OCI-LY7 (cell line): ENCODE data around the gene ATF7. TPM values are rescaled to one million over a fixed set of nuclear protein-coding genes. Genes with fewer than 3 reads are reported as not detected.

Experiments used
- BruUV-seq: library from RNA; stranded (reverse); fragments of 400-500 nt; replicated peaks from 2 replicates; lab custom pipeline; 2021; lab: Mats Ljungman, UMichigan
- CTCF ChIA-PET: fragments of 300-600 bp; sonication (Branson Sonifier 250); formaldehyde crosslinking; loops from one replicate; lab custom pipeline; 2022; ENCODE audit warnings: antibody characterized with exemption; ENCODE audit not compliant: unreplicated experiment; lab: Charles Lee
- POLR2A ChIA-PET: fragments of 300-600 bp; sonication (Branson Sonifier 250); formaldehyde crosslinking; loops from one replicate; lab custom pipeline; 2022; ENCODE audit warnings: antibody characterized with exemption; lab: Charles Lee
- DNase-seq: peaks from one replicate; pipeline ENCODE4 v3.0.0-alpha.2; 2015; ENCODE audit warnings: low spot score
- H2AFZ ChIP-seq: fragments of 200-600 bp; sonication (generic), shearing (Covaris generic); 2 replicates; pipeline ENCODE4 v1.6.1; 2014; ENCODE audit warnings: mild to moderate bottlenecking, antibody characterized with exemption, low read length, moderate library complexity
- H3K27ac ChIP-seq: fragments of 200-600 bp; sonication (generic); 2 replicates; pipeline ENCODE4 v1.5.1; 2014; ENCODE audit warnings: mixed run types, low read depth, mild to moderate bottlenecking, moderate library complexity, low read length, inconsistent platforms; ENCODE audit not compliant: poor library complexity, severe bottlenecking
- H3K36me3 ChIP-seq: fragments of 200-600 bp; sonication (generic); 2 replicates; pipeline ENCODE4 v1.6.1; 2014; ENCODE audit warnings: mild to moderate bottlenecking, antibody characterized with exemption, low read length, moderate library complexity, mixed read lengths; ENCODE audit not compliant: insufficient read depth
- H3K4me1 ChIP-seq: fragments of 200-600 bp; sonication (generic); 2 replicates; pipeline ENCODE4 v1.5.1; 2014; ENCODE audit warnings: mild to moderate bottlenecking, low read length; ENCODE audit not compliant: insufficient read depth, poor library complexity, severe bottlenecking
- H3K4me2 ChIP-seq: fragments of 200-600 bp; sonication (generic); 2 replicates; pipeline ENCODE4 v1.6.1; 2014; ENCODE audit warnings: mild to moderate bottlenecking, low read length
- H3K4me3 ChIP-seq: fragments of 200-600 bp; sonication (generic); 2 replicates; pipeline ENCODE4 v1.5.1; 2014; ENCODE audit warnings: mild to moderate bottlenecking, low read depth, low read length; ENCODE audit not compliant: poor library complexity, severe bottlenecking
- H3K79me2 ChIP-seq: fragments of 200-600 bp; sonication (generic); 2 replicates; pipeline ENCODE4 v1.6.1; 2016; ENCODE audit warnings: low read depth, mild to moderate bottlenecking, low read length, moderate library complexity, mixed read lengths; ENCODE audit not compliant: insufficient read depth
- H3K9me2 ChIP-seq: fragments of 200-600 bp; sonication (generic); 2 replicates; pipeline ENCODE4 v1.6.1; 2016; ENCODE audit warnings: mild to moderate bottlenecking, low read length, mixed read lengths; ENCODE audit not compliant: insufficient read depth
- H3K9me3 ChIP-seq: fragments of 200-600 bp; sonication (generic); 2 replicates; pipeline ENCODE4 v1.6.1; 2014; ENCODE audit warnings: mild to moderate bottlenecking, mixed run types, low read length, mixed read lengths
- H4K20me1 ChIP-seq: fragments of 200-600 bp; sonication (generic); 2 replicates; pipeline ENCODE4 v1.6.1; 2014; ENCODE audit warnings: mild to moderate bottlenecking, antibody characterized with exemption, low read length, moderate library complexity, mixed read lengths; ENCODE audit not compliant: insufficient read depth
- CTCF ChIP-seq: fragments of 200-600 bp; sonication (generic); conservative IDR thresholded peaks from 2 replicates; pipeline ENCODE4 v1.5.1; 2014; ENCODE audit warnings: mild to moderate bottlenecking, antibody characterized with exemption, low read length, moderate library complexity, mixed read lengths
- EZH2phosphoT487 ChIP-seq: fragments of 200-600 bp; sonication (generic); IDR thresholded peaks from 2 replicates; pipeline ENCODE4 v1.6.1; 2018; ENCODE audit warnings: low read depth, borderline replicate concordance, mild to moderate bottlenecking, mixed run types, antibody characterized with exemption, low read length, moderate library complexity, mixed read lengths
- intact Hi-C: fragments of 100-400 bp; cut with micrococcal nuclease; formaldehyde crosslinking; loops from one replicate; pipeline ENCODE4 v1.10.0; 2022; ENCODE audit not compliant: unreplicated experiment
- total RNA-seq, 2 experiments: library from RNA; depleted of rRNA in 1 of 2; stranded (reverse); fragments of >200 nt in 1 of 2; shearing (Covaris generic) in 1 of 2; gene quantifications; 2 replicates each; pipeline ENCODE4 v1.2.3, GENCODE V29; 2014 to 2022

Gene ATF7
- total RNA-seq, 2 experiments from 2014 or later, result 6.8 to 23.2 TPM

GRCh38 chr12:53585448-53586125 is 40.6 kb downstream of the ATF7 start:
- Histone ChIP-seq H3K4me3 (no peak overlapping the region), H3K4me1 (no peaks in the 10 kb centered on the region), H3K79me2 (no peaks in the 10 kb centered on the region), H4K20me1 (no peaks in the 10 kb centered on the region), H3K4me2 (no peak overlapping the region), H3K9me2 (no peaks in the 10 kb centered on the region), H2AFZ (no peak overlapping the region), H3K36me3 (no peaks in the 10 kb centered on the region), H3K9me3 (no peaks in the 10 kb centered on the region), H3K27ac (no peak overlapping the region)
- CTCF ChIA-PET, result no interaction called here
- no TSS peak for BruUV-seq
- POLR2A ChIA-PET, result interaction anchor here (0.7 to 1.0 kb wide), 2 partner anchors 39 to 68 kb away, joined by 3 read pairs; no protein-coding TSS in a partner anchor
- no peak for DNase-seq
- TF ChIP-seq EZH2phosphoT487 (no peak), CTCF (no peak)
- intact Hi-C loops, result no loop called here

GRCh38 chr12:53579545-53579955 is 46.6 kb downstream of the ATF7 start:
- no peaks in the 10 kb centered on the region for H4K20me1 ChIP-seq
- no peaks in the 10 kb centered on the region for H3K4me1 ChIP-seq
- H3K27ac ChIP-seq, result no peak overlapping the region
- DNase-seq, result no peak
- no peak overlapping the region for H2AFZ ChIP-seq
- ChIA-PET POLR2A (interaction anchor here (0.7 to 1.2 kb wide), 2 partner anchors 7 to 28 kb away, joined by 4 read pairs; no protein-coding TSS in a partner anchor), CTCF (no interaction called here)
- no TSS peak for BruUV-seq
- H3K4me2 ChIP-seq, result no peak overlapping the region
- no peaks in the 10 kb centered on the region for H3K36me3 ChIP-seq
- H3K9me3 ChIP-seq, result no peaks in the 10 kb centered on the region
- no peaks in the 10 kb centered on the region for H3K79me2 ChIP-seq
- intact Hi-C loops, result no loop called here
- TF ChIP-seq CTCF, result no peak
- no peak for TF ChIP-seq EZH2phosphoT487
- H3K9me2 ChIP-seq, result no peaks in the 10 kb centered on the region
- no peak overlapping the region for H3K4me3 ChIP-seq

- no peaks in the 10 kb centered on the region for H3K36me3 ChIP-seq
- H2AFZ ChIP-seq, result no peak overlapping the region
- no peak overlapping the region for H3K27ac ChIP-seq
- no peaks in the 10 kb centered on the region for H3K4me1 ChIP-seq
- H3K9me3 ChIP-seq, result no peaks in the 10 kb centered on the region
- no peaks in the 10 kb centered on the region for H4K20me1 ChIP-seq
- H3K4me2 ChIP-seq, result no peak overlapping the region
- ChIA-PET POLR2A (interaction anchor here (0.6 to 0.7 kb wide), 2 partner anchors 192 to 274 kb away, joined by 4 to 6 read pairs; no protein-coding TSS in a partner anchor), CTCF (no interaction called here)
- BruUV-seq, result no TSS peak
- no peaks in the 10 kb centered on the region for H3K9me2 ChIP-seq
- no peak for DNase-seq
- no peak for TF ChIP-seq EZH2phosphoT487
- no peak for TF ChIP-seq CTCF
- intact Hi-C loops, result no loop called here
- H3K4me3 ChIP-seq, result no peak overlapping the region
- no peaks in the 10 kb centered on the region for H3K79me2 ChIP-seq
Observed at GRCh38 chr12:53578783-53579182, 47.4 kb downstream of the ATF7 start.
